Measurements from ENCODE around the gene SLC50A1. TPM values are rescaled to one million over a fixed set of nuclear protein-coding genes. Genes with fewer than 3 reads are reported as not detected.

SLC50A1 gene
- total RNA-seq, 1 donor from 2014 or later, result 22.8 TPM

GRCh38 chr1:155174324-155175280 lies 39.0 kb downstream of the SLC50A1 start:
- no peaks in the 10 kb centered on the region for H3K9me3 Mint-ChIP-seq (ENCODE audit: unreplicated experiment)
- Histone ChIP-seq H3K27me3 (ENCODE audit: insufficient read depth, low read length) (no peaks in the 10 kb centered on the region), H3K9me3 (ENCODE audit: insufficient read depth, low read depth, low read length) (no peaks in the 10 kb centered on the region), H3K79me2 (ENCODE audit: insufficient read depth, low read length) (peaks cover 34% of the 10 kb centered on the region), H3K4me1 (ENCODE audit: insufficient read depth, low read length) (peaks cover 22% of the 10 kb centered on the region), H4K20me1 (ENCODE audit: insufficient read depth, low read length) (peaks cover 16% of the 10 kb centered on the region), H3K36me3 (ENCODE audit: insufficient read depth, low read length) (peaks cover 7% of the 10 kb centered on the region), H2AFZ (ENCODE audit: low read depth, low read length) (peak overlapping the region; percentile 89), H3K4me3 (ENCODE audit: insufficient read depth, low read depth, low read length) (peak overlapping the region; percentile 84), H3K27ac (ENCODE audit: low read depth, low read length) (no peak overlapping the region), H3K9ac (ENCODE audit: low read length) (peak overlapping the region; percentile 96), H3K4me2 (ENCODE audit: low read length) (peak overlapping the region; percentile 92)
- H3K4me1 Mint-ChIP-seq (ENCODE audit: low read depth, unreplicated experiment), result peaks cover 22% of the 10 kb centered on the region
- H3K36me3 Mint-ChIP-seq (ENCODE audit: low read depth, unreplicated experiment), result peaks cover 8% of the 10 kb centered on the region
- peak overlapping the region; percentile 66 for H3K27ac Mint-ChIP-seq (ENCODE audit: unreplicated experiment)
- no peak for FAIRE-seq
- H3K27me3 Mint-ChIP-seq (ENCODE audit: low read depth, unreplicated experiment), result no peaks in the 10 kb centered on the region
- peak overlapping the region; percentile 97 for H3K4me3 Mint-ChIP-seq (ENCODE audit: unreplicated experiment)
- DNase-seq (ENCODE audit: low read depth), result no peak
- TF ChIP-seq CTCF (IDR thresholded peaks at IDR 0.05; ENCODE audit: insufficient read depth, low read depth, low read length), result no peak
- no peak for TF ChIP-seq EZH2 (IDR thresholded peaks at IDR 0.05; ENCODE audit: insufficient read depth, low read length)

GRCh38 chr1:155175281-155175926 lies 39.8 kb downstream of the SLC50A1 start:
- H3K27ac ChIP-seq (ENCODE audit: low read depth, low read length), result no peak overlapping the region
- H3K9ac ChIP-seq (ENCODE audit: low read length), result peak overlapping the region; percentile 96
- no peak for DNase-seq (ENCODE audit: low read depth)

More at GRCh38 chr1:155175281-155175926, 39.8 kb downstream of the SLC50A1 start:
- Histone ChIP-seq H2AFZ (ENCODE audit: low read depth, low read length) (no peak overlapping the region), H3K4me3 (ENCODE audit: insufficient read depth, low read depth, low read length) (peak overlapping the region; percentile 84), H3K36me3 (ENCODE audit: insufficient read depth, low read length) (peaks cover 4% of the 10 kb centered on the region), H3K4me2 (ENCODE audit: low read length) (peak overlapping the region; percentile 92), H3K9me3 (ENCODE audit: insufficient read depth, low read depth, low read length) (no peaks in the 10 kb centered on the region), H3K27me3 (ENCODE audit: insufficient read depth, low read length) (no peaks in the 10 kb centered on the region), H3K4me1 (ENCODE audit: insufficient read depth, low read length) (peaks cover 22% of the 10 kb centered on the region), H4K20me1 (ENCODE audit: insufficient read depth, low read length) (peaks cover 16% of the 10 kb centered on the region), H3K79me2 (ENCODE audit: insufficient read depth, low read length) (peaks cover 34% of the 10 kb centered on the region)
- Mint-ChIP-seq H3K9me3 (ENCODE audit: unreplicated experiment) (no peaks in the 10 kb centered on the region), H3K4me3 (ENCODE audit: unreplicated experiment) (peak overlapping the region; percentile 97), H3K36me3 (ENCODE audit: low read depth, unreplicated experiment) (peaks cover 6% of the 10 kb centered on the region), H3K4me1 (ENCODE audit: low read depth, unreplicated experiment) (peaks cover 22% of the 10 kb centered on the region), H3K27me3 (ENCODE audit: low read depth, unreplicated experiment) (no peaks in the 10 kb centered on the region), H3K27ac (ENCODE audit: unreplicated experiment) (no peak overlapping the region)
- TF ChIP-seq CTCF (IDR thresholded peaks at IDR 0.05; ENCODE audit: insufficient read depth, low read depth, low read length) (no peak), EZH2 (IDR thresholded peaks at IDR 0.05; ENCODE audit: insufficient read depth, low read length) (no peak)
- no peak for FAIRE-seq

All from astrocyte (in vitro differentiated cells and primary cell).